Occipital lobe (tissue), 2 donors: Measurements from ENCODE around the gene CCDC39. TPM values are rescaled to one million over a fixed set of nuclear protein-coding genes. Genes with fewer than 3 reads are reported as not detected.

Source experiments
- DNase-seq: peaks from one replicate; lab custom pipeline; 2025; lab: John Stamatoyannopoulos, UW
- total RNA-seq: library from RNA; depleted of rRNA; stranded (reverse); fragments of >200 nt; gene quantifications from one replicate; pipeline ENCODE4 v1.2.3, GENCODE V29; 2014

The CCDC39 gene
- 0.62 TPM for total RNA-seq

DNA sequence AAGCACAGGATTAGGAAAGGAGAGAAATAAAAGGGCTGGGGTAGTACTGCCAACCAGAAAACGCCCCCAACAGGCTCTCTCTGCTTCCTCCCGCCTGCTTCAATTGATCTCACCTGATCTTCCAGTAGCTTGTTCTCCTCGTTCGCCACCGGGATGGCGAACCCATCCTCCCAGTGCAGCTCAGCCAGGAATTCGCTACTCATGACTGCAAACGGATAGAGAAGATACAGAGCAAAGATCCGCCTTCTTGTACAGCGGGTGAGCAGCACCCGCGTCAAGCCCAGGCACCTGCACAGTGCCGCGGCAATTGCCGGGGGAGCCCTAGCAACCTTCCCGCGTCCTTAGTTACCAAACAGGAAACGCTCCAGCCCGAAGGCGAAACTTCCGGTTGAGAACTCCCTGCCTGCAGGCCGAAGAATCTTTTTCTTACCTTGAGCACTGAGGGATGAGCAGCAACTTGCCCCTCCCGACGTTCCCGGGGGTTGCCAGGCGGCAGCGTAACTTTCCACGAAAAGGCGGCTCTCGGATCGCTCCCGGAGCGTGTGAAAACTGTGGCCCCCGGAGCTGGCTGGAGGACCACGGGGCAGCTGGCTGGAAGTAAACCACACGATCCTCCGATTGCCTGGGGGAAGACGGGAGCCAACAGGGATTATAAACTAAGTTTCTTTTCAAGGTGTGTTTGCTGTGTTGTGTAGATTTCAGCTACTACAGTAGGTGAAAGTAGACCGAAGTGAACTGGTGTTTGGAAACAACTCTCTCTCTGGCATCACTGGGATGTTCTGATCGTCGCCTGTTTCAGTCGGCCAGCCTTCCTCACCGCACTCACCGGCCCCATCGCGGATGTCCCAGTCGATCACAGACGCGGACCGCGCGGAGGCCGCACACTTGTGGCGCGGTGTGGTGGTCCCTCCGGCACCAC, at the start of gene CCDC39:
Gene CCDC39 (minus strand): TSS at position 312 of the 919 bp plus-strand sequence. CDS start 109 bp downstream, at position 203.
- DNase-seq: peak; percentile 69

DNA sequence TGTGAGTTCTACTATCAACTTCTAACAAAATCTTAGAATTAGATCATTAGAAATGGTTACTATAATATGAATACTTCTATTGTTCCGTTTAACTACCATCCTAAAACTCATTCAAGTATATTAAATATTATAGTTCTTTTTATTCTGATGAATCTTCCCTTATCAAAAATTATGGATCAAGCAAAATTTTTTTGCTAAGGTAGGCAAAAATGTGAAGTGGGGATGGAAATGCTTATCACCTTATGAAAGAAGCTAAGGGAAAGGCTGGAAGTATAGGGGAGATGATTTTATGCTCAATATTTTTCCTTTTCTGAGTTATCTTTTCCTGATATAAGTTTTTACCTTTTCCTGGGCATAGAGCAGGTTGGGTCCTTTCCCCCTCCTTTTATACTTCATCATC, 40.7 kb upstream of the CCDC39 start:
- DNase-seq: no peak

DNA sequence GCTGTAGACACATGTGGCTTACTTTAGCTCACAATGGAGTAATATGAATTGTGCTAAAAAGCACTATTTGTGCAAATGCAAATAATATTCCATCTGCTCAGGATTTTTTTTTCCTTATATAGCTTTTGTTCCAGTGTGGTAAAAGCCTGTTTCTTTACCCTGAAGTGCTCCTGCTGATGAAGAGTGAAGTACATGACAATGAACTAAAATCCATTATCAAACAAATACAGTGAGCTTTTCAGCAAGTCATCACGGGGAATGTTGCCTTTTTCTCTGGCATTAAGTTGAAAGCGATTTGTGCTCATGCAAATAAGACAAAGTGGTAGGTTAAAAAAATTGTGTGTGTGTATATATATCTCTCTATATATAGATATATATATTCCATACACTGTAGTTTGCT, 28.6 kb upstream of the CCDC39 start:
- no peak for DNase-seq

DNA sequence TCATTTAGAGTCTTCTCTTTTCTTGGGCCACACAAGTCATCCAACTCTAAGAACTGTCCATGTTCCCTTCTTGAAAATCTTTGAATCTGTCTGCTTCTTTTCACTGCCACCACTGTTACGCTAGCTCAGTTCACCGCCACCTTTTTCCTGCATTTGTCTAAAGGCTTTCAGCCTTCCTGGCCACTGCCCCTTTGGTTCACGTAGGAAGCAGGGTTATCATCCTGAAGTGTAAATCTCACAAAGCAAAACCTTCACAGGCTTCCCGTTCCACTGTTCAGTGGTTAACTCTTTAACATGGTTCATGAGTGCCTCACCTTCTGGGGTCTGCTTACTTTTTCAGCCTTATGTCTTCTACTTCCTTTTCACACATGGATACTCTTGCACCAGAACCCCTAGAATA, 26.3 kb upstream of the CCDC39 start:
- DNase-seq: no peak

DNA sequence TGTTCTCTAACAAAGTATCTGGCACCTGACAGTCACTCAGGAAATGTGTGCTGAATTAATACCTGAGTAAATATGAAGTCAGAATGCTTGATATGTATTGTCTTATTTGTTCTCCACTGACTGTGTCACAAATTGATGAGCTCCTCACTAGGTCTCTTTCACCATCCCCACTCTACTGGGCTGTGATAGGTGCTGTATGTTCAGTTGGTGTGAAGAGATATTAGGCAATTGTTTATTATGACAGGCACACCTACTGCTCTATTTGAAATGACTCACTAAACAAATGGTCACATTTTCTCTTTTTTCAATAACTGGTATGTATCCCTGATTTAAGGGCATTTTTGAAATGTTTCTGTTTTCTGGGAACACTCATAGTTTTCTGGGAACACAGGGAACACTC, 25.2 kb upstream of the CCDC39 start:
- DNase-seq: no peak

DNA sequence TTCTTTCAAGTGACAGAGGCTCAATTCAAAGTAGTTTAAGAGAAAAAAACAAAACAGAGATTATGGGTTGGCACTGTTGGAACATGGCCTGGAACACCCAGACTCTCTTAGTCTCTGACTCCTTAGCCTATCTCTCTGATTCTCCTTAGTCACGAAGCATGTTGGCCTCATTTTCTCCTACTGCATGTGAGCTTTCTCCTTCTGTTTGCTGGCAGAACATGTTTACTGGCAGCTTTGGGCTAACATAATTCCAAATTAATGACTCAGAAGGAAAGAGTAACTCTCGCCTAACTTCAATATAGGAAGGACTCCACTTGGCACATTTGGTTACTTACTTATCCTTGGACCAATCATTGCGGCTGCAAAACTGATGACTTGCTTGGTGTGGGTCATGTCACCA, 21.7 kb upstream of the CCDC39 start:
- DNase-seq: no peak

DNA sequence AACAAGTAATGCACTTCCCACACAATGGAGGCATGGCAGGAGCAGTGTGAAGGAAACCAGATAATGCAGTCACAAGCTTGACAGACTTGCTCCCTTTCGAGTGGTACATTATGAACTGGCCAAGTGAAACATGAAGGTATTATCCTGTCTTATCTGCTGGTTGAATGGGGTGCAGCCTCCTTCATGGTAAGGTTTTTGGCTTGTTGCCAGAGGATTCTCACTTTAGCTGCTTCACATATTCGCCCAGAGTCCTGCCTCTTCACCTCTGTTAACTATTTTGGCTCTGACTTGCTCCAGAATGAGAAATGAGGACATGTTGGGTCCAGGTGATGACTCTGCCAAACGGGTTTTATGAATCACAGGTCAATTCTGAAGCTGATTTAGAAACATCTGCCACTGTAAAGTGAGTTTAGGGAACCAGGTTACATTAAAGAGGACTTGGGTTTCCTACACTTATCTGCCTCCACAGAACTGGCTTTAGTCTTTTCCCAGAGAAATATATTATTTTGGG, 19.5 kb upstream of the CCDC39 start:
- no peak for DNase-seq

DNA sequence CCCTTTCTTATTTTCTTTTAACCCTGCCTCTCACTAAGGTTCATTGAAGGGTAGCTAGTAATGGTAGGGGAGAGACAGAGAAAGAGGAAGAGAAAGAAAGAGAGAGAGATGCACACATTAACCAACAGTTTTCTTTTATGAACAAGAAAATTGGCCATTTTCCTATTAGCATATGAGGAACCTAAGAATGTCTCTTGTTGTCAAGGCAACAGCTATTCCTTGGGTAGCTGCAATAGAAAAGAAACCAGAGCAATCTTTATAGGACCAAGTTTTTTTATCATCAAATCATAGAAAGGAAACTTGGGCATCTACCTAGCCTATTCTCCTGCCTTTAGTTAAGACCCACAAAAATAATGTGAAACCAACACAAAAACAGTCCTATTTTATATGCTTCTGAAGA, 15.0 kb upstream of the CCDC39 start:
- DNase-seq: no peak

DNA sequence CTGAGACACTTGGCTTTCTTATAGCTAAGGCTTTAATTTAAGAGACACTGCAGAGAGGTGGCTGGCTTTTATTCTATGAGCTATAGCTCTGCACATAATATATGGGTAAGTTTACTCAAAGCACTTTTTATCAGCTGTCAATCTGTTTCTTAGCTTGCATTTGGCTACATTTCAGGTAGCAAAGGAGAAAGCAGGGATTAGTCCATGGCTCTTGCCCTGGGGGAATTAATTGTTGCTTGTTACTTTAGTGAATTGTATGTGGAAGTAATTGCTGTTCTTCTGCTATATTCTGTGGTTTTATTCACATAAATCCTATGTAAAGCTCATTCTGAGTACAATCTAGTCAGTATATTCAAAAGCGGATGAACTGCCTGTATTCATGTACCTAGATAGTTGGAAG, 14.4 kb upstream of the CCDC39 start:
- DNase-seq: no peak

DNA sequence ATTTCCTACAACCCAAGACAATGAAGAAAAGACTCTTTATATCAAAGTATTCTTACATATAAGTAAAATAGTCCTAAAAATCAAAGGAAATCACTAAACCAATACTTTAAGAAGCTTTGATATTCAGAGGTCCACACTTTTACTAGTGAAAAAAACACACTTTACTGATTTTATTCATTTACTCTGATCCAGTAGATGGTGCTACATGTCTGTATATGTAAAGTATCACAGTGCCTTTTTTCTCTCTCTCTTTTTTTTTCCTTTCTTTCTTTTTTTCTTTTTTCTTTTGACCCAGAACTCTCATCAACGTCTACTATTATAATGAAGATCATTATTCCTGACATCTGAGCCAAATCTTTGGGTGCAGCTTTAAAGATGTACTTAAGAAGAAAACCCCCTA, 10.8 kb upstream of the CCDC39 start:
- no peak for DNase-seq

DNA sequence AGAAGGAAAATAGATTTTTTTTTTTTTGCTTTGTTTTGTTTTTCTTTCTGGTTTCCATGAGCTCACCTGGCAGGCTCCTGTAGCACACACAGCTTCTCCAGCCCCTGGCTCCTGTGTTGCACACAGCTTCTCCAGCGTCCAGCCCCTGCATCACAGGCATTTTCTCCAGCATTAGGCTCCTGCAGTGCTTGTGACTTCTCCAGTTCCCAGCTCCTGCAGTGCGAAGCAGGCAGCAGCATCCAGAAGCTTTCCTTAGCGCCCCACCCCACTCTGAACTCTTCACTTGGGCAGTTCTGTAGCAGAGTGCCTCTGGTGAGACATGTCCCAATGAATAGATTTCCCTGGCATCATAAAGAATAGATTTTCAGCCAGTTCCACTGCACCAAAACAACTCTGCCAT, 5.5 kb upstream of the CCDC39 start:
- no peak for DNase-seq

DNA sequence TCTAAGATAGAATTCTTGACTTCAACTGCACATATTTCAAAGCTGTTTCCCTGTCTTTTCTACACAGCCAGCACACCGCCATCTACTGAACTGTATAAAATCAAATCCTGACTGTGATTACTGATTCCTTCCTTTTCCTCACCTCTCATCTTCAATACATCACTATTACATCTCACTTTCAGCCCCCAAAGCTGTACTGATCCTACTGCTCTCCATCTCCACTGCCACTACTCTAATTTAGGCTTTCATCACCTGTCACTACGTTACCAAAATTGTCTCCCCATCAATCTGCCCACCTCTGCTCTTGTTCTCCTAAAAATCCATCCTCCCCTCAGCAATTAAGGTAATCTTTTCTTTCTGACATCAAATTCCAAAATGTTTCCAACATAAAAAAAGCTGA, 4.5 kb upstream of the CCDC39 start:
- DNase-seq: no peak

DNA sequence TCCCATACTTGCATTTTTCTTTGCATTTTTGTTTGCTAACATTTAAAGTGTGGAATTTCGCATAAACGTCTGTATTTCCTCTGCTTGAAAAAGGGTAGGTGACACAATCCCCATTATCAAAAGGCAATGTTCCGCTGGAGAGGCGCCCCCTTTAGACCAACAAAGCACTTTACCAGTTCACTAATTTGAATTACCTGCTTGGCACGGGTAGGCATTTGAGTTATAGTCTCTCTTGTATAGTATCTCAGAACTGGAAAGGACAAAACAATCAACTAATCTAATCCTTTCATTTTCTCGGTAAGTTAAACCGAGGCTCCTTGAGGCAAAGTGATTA, 775 bp upstream of the CCDC39 start:
- DNase-seq: no peak

DNA sequence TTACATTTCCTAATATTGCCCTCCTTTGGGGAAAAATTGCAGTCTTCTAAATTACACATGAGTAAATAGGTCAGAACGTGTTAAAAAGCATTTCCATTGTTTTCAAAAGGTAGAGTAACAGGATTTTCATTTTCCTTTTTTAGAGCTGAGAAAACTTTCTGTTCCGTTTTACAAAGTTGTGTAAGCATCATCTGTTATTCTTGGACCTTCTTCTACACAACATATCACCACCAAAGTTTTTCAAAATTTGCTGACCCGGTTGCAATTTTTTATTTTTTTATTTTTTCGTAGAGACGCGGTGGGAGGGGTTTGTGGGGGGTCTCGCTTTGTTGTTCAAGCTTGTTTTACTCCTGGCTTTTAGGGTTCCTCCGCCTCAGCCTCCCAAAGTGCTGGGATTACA, 1.1 kb downstream of the CCDC39 start:
- no peak for DNase-seq

DNA sequence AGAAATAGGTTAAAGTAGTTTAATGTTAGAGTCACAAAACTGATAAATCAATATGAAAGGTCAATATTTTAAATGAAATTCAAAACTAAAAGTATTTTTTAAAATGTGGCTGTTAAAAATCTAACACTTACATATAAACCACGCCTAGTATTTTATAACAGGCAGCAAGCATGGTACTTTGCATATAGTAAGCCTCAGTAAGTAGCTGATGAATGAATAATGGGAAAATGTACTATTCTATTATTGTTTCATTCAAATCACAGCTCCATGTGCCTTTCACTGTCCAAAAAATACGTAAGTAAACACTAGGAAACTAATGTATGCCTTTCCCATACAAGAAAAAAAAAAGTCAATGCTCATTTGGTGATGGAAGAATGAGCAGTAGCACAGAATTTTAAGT, 17.8 kb downstream of the CCDC39 start:
- DNase-seq: no peak

DNA sequence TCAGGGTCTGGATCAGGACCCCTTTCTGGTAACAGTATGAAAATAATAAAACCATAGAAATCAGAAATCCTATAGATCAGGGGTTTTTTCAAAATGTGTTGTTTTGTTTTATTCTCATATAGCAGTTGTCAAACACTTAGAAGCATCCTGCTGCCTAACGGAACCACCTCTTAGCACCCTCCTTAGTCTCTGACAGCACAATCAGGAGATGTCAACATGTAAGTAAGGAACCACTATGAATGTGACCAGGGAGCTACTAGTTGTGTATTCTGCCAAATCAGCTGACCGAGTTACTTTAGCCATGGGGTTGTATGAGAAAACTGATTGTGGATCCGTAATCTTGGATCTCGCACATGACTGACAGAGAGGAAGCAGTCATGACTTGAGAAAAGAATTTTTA, 22.2 kb downstream of the CCDC39 start:
- no peak for DNase-seq

DNA sequence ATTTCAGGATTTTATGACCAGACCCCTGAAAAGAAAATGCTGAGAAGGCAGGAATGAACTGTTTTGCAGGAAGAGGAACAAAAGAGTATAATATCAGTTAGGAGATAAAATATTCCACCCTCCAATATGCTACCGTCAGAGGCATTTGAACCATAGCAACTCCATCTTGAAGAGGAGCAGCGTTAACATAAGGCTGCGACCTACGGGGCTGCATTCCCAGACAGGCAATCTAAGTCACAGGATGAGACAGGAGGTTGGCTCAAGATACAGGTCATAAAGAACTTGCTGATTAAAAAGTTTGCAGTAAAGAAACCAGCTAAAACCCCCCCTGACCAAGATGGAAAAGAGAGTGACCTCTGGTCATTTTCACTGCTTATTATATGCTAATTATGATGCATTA, 22.9 kb downstream of the CCDC39 start:
- no peak for DNase-seq

DNA sequence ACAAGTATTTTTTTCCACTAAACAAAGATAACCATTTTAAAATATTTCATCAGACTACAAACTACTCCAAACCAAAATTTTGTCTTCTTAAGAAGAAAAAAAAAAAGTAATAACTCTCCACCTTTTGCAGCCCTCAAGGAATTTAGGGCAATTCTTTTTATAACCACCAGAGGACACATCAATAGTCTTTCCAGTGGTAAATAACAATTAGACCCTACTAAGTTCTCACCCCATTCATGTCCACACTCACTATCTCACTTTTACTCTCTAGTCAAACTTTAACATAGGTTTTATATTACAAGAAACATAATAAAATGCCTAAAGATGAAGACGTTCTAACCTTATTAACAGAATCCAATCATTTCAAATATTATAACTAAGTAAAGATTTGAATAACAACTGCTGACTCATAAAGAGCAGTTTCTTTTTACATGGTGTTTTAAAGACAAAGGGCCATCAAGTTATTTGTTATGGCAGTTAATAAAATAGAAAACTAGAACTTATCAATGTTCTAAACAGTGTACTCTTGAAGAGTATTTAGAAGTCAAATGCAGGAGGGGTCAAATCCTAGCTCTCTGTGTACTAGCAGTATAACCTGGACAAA, 33.0 kb downstream of the CCDC39 start:
- no peak for DNase-seq

DNA sequence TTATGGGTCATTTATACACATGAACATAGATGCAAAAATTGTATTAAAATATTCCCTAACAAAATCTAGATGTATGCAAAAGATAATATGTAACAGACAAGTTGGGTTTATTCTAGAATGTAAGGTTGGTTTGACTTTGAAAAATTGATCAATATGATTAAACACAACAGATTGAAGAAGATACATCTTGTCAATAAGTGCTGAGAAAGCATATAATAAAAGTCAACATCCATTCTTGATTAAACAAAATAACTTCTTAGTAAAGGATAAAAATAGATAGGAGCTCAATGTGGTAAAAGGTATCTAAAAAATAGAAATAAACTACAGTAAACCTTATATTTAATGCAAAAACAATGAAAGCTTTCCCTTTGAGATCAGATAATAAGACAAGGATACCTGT, 38.3 kb downstream of the CCDC39 start:
- no peak for DNase-seq

DNA sequence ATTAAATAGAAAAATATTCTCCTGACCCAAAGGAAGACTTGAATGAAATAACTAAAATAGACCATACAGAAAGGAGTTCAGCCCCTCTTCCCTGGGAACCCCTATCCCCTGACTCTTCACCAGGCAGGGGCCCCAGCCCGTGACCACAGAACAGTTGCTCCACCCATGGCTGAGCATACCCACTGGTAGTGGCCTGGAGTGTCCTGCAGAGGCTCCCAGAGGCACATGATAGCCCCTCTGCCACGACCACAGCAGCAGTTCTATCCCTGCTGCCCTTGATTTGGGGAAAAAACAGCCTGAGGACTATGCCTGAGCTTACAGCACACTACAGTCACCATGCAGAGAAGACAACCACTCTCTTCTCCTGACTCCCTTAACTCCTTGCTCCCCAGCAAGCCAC, 45.6 kb downstream of the CCDC39 start:
- no peak for DNase-seq

DNA sequence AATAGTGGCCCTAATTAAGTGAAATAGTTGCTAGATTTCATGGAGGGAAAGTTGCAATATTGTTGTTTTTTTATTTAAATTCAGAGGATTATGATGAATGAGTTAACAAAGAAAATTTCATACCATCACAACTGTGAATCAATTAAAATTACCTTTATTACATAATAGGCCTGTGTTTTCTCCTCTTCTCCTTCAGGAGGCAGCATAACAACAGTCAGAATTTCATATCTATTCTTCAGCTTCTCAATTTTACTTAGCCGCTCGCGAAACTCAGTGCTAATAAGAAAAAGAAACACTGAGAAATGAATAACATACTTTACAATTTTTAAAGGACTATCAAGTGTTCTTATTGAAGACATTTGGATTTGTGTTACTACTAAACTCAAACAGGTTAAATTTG, 48.0 kb downstream of the CCDC39 start:
- no peak for DNase-seq

DNA sequence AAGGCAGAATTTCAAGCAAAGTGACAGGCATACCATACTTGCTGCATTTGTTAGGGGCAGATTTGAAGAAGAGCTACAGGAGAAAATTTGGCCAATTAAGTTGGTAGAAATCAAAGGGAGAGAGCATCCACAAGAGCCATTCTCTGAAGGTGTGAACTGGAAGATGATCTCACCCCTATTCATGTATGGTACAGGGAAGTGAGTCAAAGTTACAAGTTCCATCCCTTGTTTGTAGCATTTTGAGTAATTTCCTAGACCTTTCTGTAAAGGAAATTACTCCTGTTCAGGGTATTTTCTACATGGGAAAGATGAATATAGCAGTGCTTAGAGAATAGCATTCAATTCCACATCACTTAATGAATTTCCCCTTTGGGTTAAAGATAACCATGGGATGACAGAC, 48.9 kb downstream of the CCDC39 start:
- no peak for DNase-seq

DNA sequence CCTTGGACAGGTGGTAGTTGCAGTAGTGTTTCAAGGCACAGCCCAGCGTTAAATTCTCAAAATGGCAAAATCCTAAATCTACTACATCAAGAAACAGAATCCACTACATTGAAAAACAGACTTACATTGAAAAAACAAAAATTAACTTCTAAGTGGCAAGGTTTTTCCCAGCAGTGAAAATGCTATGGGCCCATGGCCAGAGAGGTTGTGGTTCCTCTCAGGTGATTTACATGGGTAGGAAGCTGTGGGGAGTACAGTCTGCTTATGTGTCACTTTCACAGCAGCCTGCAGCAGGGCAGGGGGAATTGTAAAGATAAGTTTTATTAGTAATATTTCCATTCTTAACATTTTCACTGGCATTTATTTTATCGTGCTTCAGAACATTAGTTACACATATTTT, 52.4 kb downstream of the CCDC39 start:
- no peak for DNase-seq
